Measurements from ENCODE around the gene TRIM29. TPM values are rescaled to one million over a fixed set of nuclear protein-coding genes. Genes with fewer than 3 reads are reported as not detected.
A peak's percentile ranks its signal among the peaks of the same experiment; 100 is the strongest.

The TRIM29 gene
- total RNA-seq, 1 donor from 2014 or later = 0.11 TPM

GRCh38 chr11:120133216-120134105 is 4.5 kb downstream of the TRIM29 start:
- H3K4me3 Mint-ChIP-seq = peak overlapping the region; percentile 55
- H3K27me3 Mint-ChIP-seq (ENCODE audit: insufficient read depth, low read depth) = peaks cover 16% of the 10 kb centered on the region
- Histone ChIP-seq H2AFZ (replicated peaks) (no peak overlapping the region), H3K79me2 (ENCODE audit: low read depth) (no peaks in the 10 kb centered on the region), H3F3A (ENCODE audit: low read depth) (no peaks in the 10 kb centered on the region), H3K36me3 (no peaks in the 10 kb centered on the region), H3K9ac (no peak overlapping the region), H3K4me1 (peaks cover 3% of the 10 kb centered on the region), H3K4me3 (no peak overlapping the region), H3K4me2 (no peak overlapping the region), H3K27me3 (peaks cover 3% of the 10 kb centered on the region), H3K9me3 (ENCODE audit: low read depth) (no peaks in the 10 kb centered on the region), H4K20me1 (ENCODE audit: low read depth) (no peaks in the 10 kb centered on the region), H3K27ac (no peak overlapping the region)
- peak overlapping the region; percentile 66 for H3K27ac Mint-ChIP-seq
- no peaks in the 10 kb centered on the region for H3K9me3 Mint-ChIP-seq
- no peak for DNase-seq (ENCODE audit: low spot score)
- no peaks in the 10 kb centered on the region for H3K36me3 Mint-ChIP-seq
- TF ChIP-seq EZH2 (IDR thresholded peaks at IDR 0.05) (no peak), EZH2phosphoT487 (IDR thresholded peaks at IDR 0.05) (no peak), CTCF (IDR thresholded peaks at IDR 0.05) (no peak)
- no peaks in the 10 kb centered on the region for H3K4me1 Mint-ChIP-seq

GRCh38 chr11:120132645-120133185 is 5.2 kb downstream of the TRIM29 start:
- Mint-ChIP-seq H3K27ac (no peak overlapping the region), H3K4me3 (no peak overlapping the region), H3K36me3 (no peaks in the 10 kb centered on the region), H3K27me3 (ENCODE audit: insufficient read depth, low read depth) (peaks cover 16% of the 10 kb centered on the region), H3K9me3 (no peaks in the 10 kb centered on the region), H3K4me1 (no peaks in the 10 kb centered on the region)
- Histone ChIP-seq H3K4me2 (no peak overlapping the region), H2AFZ (replicated peaks) (no peak overlapping the region), H3K4me3 (no peak overlapping the region), H4K20me1 (ENCODE audit: low read depth) (no peaks in the 10 kb centered on the region), H3F3A (ENCODE audit: low read depth) (no peaks in the 10 kb centered on the region), H3K4me1 (peaks cover 3% of the 10 kb centered on the region), H3K79me2 (ENCODE audit: low read depth) (no peaks in the 10 kb centered on the region), H3K27me3 (peaks cover 3% of the 10 kb centered on the region), H3K36me3 (no peaks in the 10 kb centered on the region), H3K9me3 (ENCODE audit: low read depth) (no peaks in the 10 kb centered on the region), H3K9ac (no peak overlapping the region), H3K27ac (no peak overlapping the region)
- DNase-seq (ENCODE audit: low spot score) = no peak
- TF ChIP-seq EZH2 (IDR thresholded peaks at IDR 0.05) = no peak
- TF ChIP-seq CTCF (IDR thresholded peaks at IDR 0.05) = no peak
- no peak for TF ChIP-seq EZH2phosphoT487 (IDR thresholded peaks at IDR 0.05)

- no peaks in the 10 kb centered on the region for H3K36me3 ChIP-seq
- Mint-ChIP-seq H3K4me1 (no peaks in the 10 kb centered on the region), H3K9me3 (no peaks in the 10 kb centered on the region), H3K27ac (no peak overlapping the region), H3K27me3 (ENCODE audit: insufficient read depth, low read depth) (peaks cover 16% of the 10 kb centered on the region), H3K36me3 (no peaks in the 10 kb centered on the region), H3K4me3 (peak overlapping the region; percentile 24)
- TF ChIP-seq CTCF (IDR thresholded peaks at IDR 0.05) (no peak), EZH2phosphoT487 (IDR thresholded peaks at IDR 0.05) (no peak), EZH2 (IDR thresholded peaks at IDR 0.05) (no peak)
- no peak overlapping the region for H3K4me3 ChIP-seq
- no peaks in the 10 kb centered on the region for H4K20me1 ChIP-seq (ENCODE audit: low read depth)
- no peaks in the 10 kb centered on the region for H3K9me3 ChIP-seq (ENCODE audit: low read depth)
- peaks cover 3% of the 10 kb centered on the region for H3K27me3 ChIP-seq
- H3K9ac ChIP-seq = no peak overlapping the region
- no peaks in the 10 kb centered on the region for H3K79me2 ChIP-seq (ENCODE audit: low read depth)
- no peak overlapping the region for H3K27ac ChIP-seq
- H3K4me2 ChIP-seq = no peak overlapping the region
- H3K4me1 ChIP-seq = peaks cover 3% of the 10 kb centered on the region
- no peak for DNase-seq (ENCODE audit: low spot score)
- no peaks in the 10 kb centered on the region for H3F3A ChIP-seq (ENCODE audit: low read depth)
- no peak overlapping the region for H2AFZ ChIP-seq (replicated peaks)
These were observed 5.8 kb downstream of the TRIM29 start for GRCh38 chr11:120131941-120132644.

Data from neural progenitor cell (in vitro differentiated cells).